K562 (cell line): Measurements from ENCODE around the gene PHLDB2.

Source experiments
- CAMTA2 ChIP-seq: fragments of 250-450 bp; sonication (Bioruptor Pico); conservative IDR thresholded peaks from 2 replicates; pipeline ENCODE4 v1.5.1; 2022
- DNMT1 ChIP-seq: fragments of 450-650 bp; IDR thresholded peaks from 2 replicates; pipeline ENCODE4 v1.6.1; 2016; ENCODE audit warnings: antibody characterized with exemption, mild to moderate bottlenecking
- GABPB2 ChIP-seq: fragments of 250-450 bp; sonication (Bioruptor Pico); conservative IDR thresholded peaks from 2 replicates; pipeline ENCODE4 v1.5.1; 2021; ENCODE audit warnings: mild to moderate bottlenecking
- POLR2AphosphoS5 ChIP-seq: IDR thresholded peaks from 2 replicates; pipeline ENCODE4 v1.6.1; 2011; ENCODE audit warnings: mild to moderate bottlenecking, low read depth, low read length, moderate library complexity; ENCODE audit not compliant: control insufficient read depth, insufficient read depth
- U2AF2 ChIP-seq: fragments of 200-400 bp; formaldehyde crosslinking; optimal IDR thresholded peaks from 2 replicates; pipeline ENCODE3; 2017; ENCODE audit warnings: low read depth, mild to moderate bottlenecking, low read length
- ZKSCAN1 ChIP-seq: fragments of 150-350 bp; IDR thresholded peaks from 2 replicates; pipeline ENCODE4 v1.6.1; 2016; ENCODE audit warnings: low read depth, low read length
- ZNF316 ChIP-seq: fragments of 450-650 bp; IDR thresholded peaks from 2 replicates; pipeline ENCODE4 v1.6.1; 2016
- TF ChIP-seq, protein P1 (sequence below), 3 experiments: IDR thresholded peaks in 2 of 3; conservative IDR thresholded peaks in 1 of 3; 2 replicates each; pipeline ENCODE4 v1.5.1; 2011 to 2012; ENCODE audit warnings: low read length in 3 of 3, mild to moderate bottlenecking in 3 of 3, control low read depth in 2 of 3, improper control_type of control experiment in 1 of 3, inconsistent platforms in 1 of 3, low read depth in 1 of 3, mixed read lengths in 1 of 3, moderate library complexity in 1 of 3; ENCODE audit not compliant: insufficient read depth in 2 of 3

DNA sequence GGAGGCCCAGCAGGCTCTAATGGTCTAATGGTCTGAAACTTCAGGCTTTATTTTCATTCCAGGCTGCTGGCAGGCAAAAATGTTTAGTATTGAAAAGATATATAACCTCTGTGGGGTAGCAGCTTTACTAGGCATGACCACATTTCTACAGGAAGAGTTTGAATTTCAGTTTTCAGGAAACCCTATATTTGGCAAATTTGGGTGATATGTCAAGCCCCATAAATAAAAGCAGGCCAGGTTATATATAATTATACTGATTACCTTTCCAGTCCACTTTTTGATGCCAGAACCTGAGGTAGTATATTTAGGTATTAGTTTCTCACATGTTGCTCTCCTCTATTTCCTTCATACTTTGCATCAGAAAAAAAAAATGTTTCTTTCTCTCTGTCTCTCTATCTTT is 37.2 kb upstream of the PHLDB2 start:
- TF ChIP-seq CAMTA2, result no peak
- TF ChIP-seq GABPB2 (CRISPR knock-in tag), result no peak
- TF ChIP-seq, protein P1, sequence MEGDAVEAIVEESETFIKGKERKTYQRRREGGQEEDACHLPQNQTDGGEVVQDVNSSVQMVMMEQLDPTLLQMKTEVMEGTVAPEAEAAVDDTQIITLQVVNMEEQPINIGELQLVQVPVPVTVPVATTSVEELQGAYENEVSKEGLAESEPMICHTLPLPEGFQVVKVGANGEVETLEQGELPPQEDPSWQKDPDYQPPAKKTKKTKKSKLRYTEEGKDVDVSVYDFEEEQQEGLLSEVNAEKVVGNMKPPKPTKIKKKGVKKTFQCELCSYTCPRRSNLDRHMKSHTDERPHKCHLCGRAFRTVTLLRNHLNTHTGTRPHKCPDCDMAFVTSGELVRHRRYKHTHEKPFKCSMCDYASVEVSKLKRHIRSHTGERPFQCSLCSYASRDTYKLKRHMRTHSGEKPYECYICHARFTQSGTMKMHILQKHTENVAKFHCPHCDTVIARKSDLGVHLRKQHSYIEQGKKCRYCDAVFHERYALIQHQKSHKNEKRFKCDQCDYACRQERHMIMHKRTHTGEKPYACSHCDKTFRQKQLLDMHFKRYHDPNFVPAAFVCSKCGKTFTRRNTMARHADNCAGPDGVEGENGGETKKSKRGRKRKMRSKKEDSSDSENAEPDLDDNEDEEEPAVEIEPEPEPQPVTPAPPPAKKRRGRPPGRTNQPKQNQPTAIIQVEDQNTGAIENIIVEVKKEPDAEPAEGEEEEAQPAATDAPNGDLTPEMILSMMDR (IDR thresholded peaks at IDR 0.05 in 2 of 3, conservative IDR thresholded peaks at IDR 0.05 in 1 of 3; ENCODE audit: insufficient read depth in 2 of 3, low read depth in 1 of 3, low read length in 3 of 3), result no peak
- no peak for TF ChIP-seq DNMT1
- no peak for TF ChIP-seq U2AF2
- no peak for TF ChIP-seq POLR2AphosphoS5
- TF ChIP-seq ZNF316, result no peak
- TF ChIP-seq ZKSCAN1, result no peak
